SH-SY5Y (cell line): Measurements from ENCODE around the gene AHRR.

Experiments
- GATA2 ChIP-seq: IDR thresholded peaks from 2 replicates; pipeline ENCODE4 v1.6.1; 2011; ENCODE audit warnings: mild to moderate bottlenecking, low read depth, low read length
- GATA3 ChIP-seq: IDR thresholded peaks from 2 replicates; pipeline ENCODE4 v1.6.1; 2011; ENCODE audit warnings: low read depth, mild to moderate bottlenecking, low read length, moderate library complexity

Gene AHRR

GRCh38 chr5:343461-344401 lies 22.2 kb downstream of the AHRR start:
- TF ChIP-seq GATA3 (no peak), GATA2 (no peak)

GRCh38 chr5:344668-345067 lies 23.2 kb downstream of the AHRR start:
- no peak for TF ChIP-seq GATA2
- TF ChIP-seq GATA3: no peak

DNA sequence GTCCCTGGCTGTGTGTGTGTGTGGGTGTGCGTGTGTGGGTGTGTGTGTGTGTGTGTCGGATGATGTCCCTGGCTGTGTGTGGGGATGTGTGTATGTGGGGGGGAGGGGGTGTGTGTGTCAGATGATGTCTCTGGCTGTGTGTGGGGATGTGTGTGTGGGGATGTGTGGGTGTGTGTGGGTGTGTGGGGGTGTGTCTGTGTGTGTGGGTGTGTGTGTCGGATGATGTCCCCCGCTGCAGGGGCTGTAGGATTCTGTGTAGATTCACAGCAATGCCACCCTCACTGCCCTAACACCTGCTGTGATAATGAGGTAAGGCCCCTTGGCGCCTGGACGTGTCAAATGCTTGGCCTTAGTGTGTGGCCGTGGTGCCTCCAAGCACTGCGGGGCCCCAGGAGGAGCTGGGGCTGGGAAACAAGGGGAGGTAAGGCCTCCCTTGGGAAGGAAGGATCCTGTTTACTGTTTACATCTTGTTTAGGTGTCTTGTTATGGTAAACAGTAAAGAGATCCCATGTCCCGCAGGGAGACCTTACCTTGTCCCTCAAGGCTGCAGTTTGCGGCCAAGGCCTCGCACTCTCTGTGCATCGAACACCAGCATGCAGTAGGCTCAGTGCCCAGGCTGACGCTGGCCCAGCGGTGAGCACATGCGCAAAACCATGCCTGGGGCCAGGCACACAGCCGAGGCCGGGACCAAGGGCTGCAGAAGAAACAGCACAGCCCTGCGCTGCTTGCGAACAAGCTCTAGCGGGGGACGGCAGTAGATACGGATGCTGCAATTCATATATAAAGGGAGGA lies 24.1 kb downstream of the AHRR start:
- TF ChIP-seq GATA3 (no peak), GATA2 (no peak)

DNA sequence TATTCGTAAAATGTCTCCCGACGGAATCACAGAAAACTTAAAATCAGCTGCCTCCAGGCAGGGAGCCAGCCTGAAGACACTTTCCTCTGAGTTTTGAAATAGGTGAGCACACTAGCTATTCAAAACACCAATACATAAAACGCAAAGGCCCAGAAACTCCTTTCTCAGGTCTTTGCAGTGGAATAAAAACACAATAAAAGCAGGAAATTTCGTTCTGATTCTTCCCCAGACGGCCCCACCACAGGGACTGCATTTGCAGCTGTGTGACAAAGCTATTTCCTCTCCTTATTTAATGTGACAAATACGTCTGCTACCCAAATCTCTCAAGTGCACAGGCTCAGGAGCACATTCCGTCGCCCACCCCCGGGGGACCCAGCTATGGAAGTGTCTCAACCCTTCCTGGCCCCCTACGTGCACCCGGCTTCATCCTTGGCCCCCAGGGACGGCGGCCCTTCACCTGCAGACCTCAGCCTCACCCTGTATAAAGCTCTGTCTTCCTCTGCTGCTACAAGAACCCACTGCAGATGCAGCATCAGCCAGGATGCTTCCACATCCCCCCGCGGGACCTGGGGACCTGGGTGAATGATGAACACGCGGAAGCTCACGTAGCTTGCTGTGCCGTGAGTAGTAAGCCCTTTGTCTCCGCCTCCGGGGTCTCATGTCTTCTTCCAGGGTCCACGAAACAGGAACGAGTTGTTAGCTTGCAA lies 24.9 kb downstream of the AHRR start:
- TF ChIP-seq GATA3: no peak
- TF ChIP-seq GATA2: no peak

DNA sequence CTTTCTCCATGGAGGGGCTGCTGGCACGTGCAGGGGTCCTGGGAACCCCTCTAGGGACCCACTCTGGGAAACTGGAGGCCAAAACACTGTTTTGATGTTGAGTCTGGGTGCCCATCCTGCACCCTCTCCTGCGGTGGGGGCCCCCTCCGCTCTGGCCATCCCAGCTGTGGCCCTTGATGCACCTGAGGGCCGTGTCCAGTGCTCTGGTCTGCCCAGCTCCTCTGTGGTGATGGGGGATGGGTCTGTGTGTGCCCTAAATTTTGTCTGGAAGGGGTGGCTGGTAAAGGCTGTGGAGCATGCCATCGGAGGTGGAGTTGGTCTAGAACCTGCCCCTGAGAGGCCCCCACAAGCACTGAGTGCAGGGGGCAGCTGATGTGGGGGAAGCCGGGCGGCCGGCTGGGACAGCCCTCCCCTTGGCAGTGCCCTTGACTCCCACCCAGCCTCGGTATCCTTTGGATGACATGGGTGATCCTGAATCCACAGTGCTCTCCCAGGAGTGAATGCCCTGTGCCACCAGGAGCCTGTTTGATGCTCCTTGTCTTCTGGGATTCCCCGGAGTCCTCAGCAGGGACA lies 26.3 kb downstream of the AHRR start:
- TF ChIP-seq GATA3 (no peak), GATA2 (no peak)

GRCh38 chr5:348726-349125 lies 27.2 kb downstream of the AHRR start:
- no peak for TF ChIP-seq GATA2
- TF ChIP-seq GATA3: no peak

DNA sequence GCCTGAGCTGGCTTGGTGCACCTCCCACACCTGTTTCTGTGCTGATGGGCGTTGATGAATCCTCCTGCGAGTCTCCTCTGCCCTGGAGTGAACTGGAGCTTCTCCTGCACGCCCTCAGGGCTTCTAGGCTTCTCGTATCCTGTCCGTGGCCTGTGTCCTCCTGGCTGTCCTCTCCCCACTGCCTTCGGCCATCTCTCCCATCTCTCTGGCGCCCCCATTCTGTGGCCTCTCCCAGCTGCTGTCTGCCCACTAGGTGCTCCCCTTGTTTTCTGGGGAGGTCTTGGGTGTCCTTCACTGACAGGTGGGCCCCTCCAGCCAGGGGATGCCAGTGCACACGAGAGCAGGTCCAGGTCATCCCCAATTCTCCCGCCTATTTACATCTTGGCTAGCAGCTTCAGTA lies 28.8 kb downstream of the AHRR start:
- no peak for TF ChIP-seq GATA2
- TF ChIP-seq GATA3: no peak

DNA sequence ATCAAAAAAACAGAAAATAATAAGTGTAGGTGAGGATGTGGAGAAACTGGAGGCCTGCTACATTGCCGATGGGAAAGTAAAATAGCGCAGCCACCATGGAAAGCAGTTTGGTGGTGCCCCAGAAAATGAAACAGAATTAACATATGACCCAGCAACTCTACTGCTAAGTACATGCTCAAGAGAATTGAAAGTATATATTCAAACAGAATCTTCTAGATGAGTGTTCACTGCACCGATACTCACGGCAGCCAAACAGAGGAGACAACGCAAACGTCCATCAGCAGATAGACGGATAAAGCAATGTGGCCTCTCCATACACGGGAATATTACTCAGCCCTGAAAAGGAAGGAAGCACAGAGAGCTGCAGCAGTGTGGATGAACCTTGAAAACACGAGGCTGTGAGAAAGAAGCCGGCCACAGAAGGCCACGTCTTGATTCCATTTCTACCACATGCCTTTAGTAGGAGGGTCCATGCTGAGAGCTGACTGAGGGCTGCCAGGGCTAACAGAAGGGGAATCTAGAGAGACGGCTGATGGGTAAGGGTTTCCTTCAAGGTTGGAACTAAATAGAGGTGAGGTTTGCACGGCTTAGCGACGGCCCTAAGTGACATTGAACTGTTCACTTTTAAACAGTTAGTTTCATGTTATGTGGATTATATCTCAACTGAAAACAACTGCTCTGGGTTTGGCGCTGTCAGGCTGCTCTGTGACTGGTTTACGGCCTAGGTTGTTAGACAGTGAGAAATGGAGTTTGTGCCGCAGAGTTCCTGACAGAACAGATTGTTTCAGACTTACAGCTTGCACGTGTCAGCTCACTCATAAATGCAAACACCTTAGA lies 29.8 kb downstream of the AHRR start:
- no peak for TF ChIP-seq GATA2
- TF ChIP-seq GATA3: no peak

DNA sequence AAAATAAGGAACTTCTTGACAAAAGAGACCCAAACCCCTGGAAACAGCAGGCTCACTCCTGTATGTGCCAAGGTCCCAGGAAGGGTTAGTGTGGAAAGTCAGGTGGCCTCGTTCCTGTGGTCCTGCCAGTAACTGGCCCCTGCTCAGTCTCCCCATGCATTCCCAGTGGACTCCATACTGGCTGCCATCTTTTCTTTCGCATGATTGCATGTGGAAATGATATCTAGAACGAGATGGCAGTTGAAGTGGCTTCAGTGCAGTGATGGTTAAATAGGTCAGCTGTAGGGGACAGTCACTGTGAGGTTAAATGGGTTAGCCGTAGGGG lies 30.4 kb downstream of the AHRR start:
- no peak for TF ChIP-seq GATA2
- TF ChIP-seq GATA3: no peak

GRCh38 chr5:352639-353611 lies 31.4 kb downstream of the AHRR start:
- TF ChIP-seq GATA2 (no peak), GATA3 (no peak)

DNA sequence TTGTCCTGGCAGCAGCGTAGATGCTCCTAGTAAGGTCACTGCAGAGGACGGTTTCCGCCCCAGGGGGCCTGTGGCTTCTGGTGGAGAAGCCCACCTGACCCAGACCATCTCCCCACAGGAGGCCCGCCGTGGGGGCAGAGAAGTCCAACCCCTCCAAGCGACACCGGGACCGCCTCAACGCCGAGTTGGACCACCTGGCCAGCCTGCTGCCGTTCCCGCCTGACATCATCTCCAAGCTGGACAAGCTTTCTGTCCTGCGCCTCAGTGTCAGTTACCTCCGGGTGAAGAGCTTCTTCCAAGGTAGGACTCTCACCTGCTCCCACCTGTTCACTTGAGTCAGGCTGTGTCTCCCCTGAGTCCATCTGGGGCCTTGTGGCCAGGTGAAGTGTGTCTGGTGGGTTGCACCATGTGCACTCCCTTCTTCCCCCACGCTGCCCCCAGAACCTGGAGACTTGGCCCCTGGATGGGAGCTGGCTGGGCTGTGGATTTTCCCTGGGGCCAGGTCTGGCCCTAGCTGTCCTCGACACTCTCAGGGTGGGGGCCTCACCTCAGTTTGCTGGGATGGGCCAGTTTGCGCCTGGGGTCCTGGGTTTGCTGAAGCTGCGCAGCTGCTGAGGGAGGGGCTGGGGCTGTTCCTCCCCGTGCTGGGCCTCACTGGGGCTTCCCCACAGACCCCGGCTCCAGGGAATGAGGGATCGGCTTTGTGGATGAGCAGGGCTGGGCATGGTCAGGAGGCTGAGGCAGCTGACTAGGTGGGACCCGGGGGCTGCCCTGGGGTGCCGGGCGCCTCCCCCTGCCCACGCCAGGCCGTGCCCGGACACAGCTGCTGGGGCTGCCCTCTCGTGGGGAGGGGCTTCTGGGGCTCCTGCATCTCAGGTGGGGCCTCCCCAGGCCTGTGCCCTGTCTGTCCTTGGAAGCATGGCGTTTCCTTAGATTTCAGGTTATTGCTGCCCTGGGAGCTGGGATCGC lies 32.4 kb downstream of the AHRR start:
- no peak for TF ChIP-seq GATA3
- no peak for TF ChIP-seq GATA2
